HepG2 (cell line): Measurements from ENCODE around the gene ADPRH. TPM values are rescaled to one million over a fixed set of nuclear protein-coding genes. Genes with fewer than 3 reads are reported as not detected.
A peak's percentile ranks its signal among the peaks of the same experiment; 100 is the strongest.
"Not testable (repeated sequence)": the region's sequence is repeated elsewhere in the genome, so short reads cannot be mapped to it uniquely, and the experiment has no call there.

ENCODE experiments used
- ATAC-seq: fragments of 200-7000 bp; cut with Tn5 transposase; 3 replicates; pipeline ENCODE4 v1.9.1; 2020; ENCODE audit warnings: mild to moderate bottlenecking, moderate library complexity
- BruUV-seq: library from RNA; stranded (reverse); fragments of 400-500 nt; replicated peaks from 2 replicates; lab custom pipeline; 2021; lab: Mats Ljungman, UMichigan
- CTCF ChIA-PET: fragments of 300-600 bp; formaldehyde crosslinking; extraction: SDS; loops from one replicate; lab custom pipeline; 2021; ENCODE audit warnings: low total read pairs, inconsistent platforms, low intra/inter-chr PET ratio; lab: Yijun Ruan, JAX
- POLR2A ChIA-PET: fragments of 350-600 bp; sonication (Branson Sonifier 250); formaldehyde crosslinking; loops from one replicate; lab custom pipeline; 2020; ENCODE audit warnings: antibody characterized with exemption, inconsistent platforms; lab: Yijun Ruan, JAX
- DNase-seq: peaks from one replicate; pipeline ENCODE4 v3.0.0-alpha.2; 2015; ENCODE audit warnings: low spot score
- FAIRE-seq: peaks from 3 replicates; lab custom pipeline; 2011; peaks lifted over from hg19 to GRCh38; lab: Jason Lieb, UNC
- H2AFZ ChIP-seq: one replicate; pipeline ENCODE4 v1.6.1; 2011; ENCODE audit warnings: low read length, inconsistent platforms
- H3K27ac ChIP-seq: fragments of 300-600 bp; 3 replicates; pipeline ENCODE4 v1.8.0; 2011; ENCODE audit warnings: mixed run types, mild to moderate bottlenecking, mixed read lengths, low read length, inconsistent platforms; ENCODE audit not compliant: insufficient read depth; ENCODE audit errors: extremely low read length
- H3K27me3 ChIP-seq, 2 experiments: fragments of 200-600 bp in 1 of 2; 2 replicates in 1 of 2; 3 replicates in 1 of 2; pipeline versions ENCODE4 v1.6.0 to v1.8.0; 2011; ENCODE audit warnings: low read length in 2 of 2, mild to moderate bottlenecking in 2 of 2, moderate library complexity in 2 of 2, inconsistent platforms in 1 of 2; ENCODE audit not compliant: insufficient read depth in 2 of 2, control insufficient read depth in 1 of 2
- H3K36me3 ChIP-seq, 2 experiments: fragments of 200-600 bp in 1 of 2; replicated peaks in 1 of 2; 2 replicates in 1 of 2; 3 replicates in 1 of 2; pipeline versions ENCODE4 v1.5.1 to v1.8.0; 2011; ENCODE audit warnings: low read length in 2 of 2, inconsistent platforms in 1 of 2; ENCODE audit not compliant: insufficient read depth in 2 of 2, control insufficient read depth in 1 of 2
- H3K4me1 ChIP-seq: 2 replicates; pipeline ENCODE4 v1.5.1; 2012; ENCODE audit warnings: low read length, inconsistent platforms; ENCODE audit not compliant: insufficient read depth
- H3K4me2 ChIP-seq: 2 replicates; pipeline ENCODE4 v1.6.0; 2011; ENCODE audit warnings: low read depth, low read length, inconsistent platforms
- H3K4me3 ChIP-seq, 3 experiments: fragments of 200-600 bp in 1 of 3; sonication (generic), shearing (Covaris generic) in 1 of 3; replicated peaks in 1 of 3; 2 replicates each; pipeline ENCODE4 v1.5.1; 2011 to 2016; ENCODE audit warnings: low read length in 3 of 3, inconsistent platforms in 2 of 3, low read depth in 2 of 3, mild to moderate bottlenecking in 2 of 3, control low read depth in 1 of 3, mixed read lengths in 1 of 3; ENCODE audit not compliant: insufficient read depth in 1 of 3
- H3K79me2 ChIP-seq: one replicate; pipeline ENCODE4 v1.6.1; 2011; ENCODE audit warnings: low read length, inconsistent platforms; ENCODE audit not compliant: insufficient read depth
- H3K9ac ChIP-seq: 2 replicates; pipeline ENCODE4 v1.6.0; 2011; ENCODE audit warnings: mild to moderate bottlenecking, low read depth, low read length, inconsistent platforms; ENCODE audit not compliant: insufficient read depth
- H3K9me3 ChIP-seq: 2 replicates; pipeline ENCODE4 v1.5.1; 2012; ENCODE audit warnings: mild to moderate bottlenecking, low read length
- H4K20me1 ChIP-seq: 2 replicates; pipeline ENCODE4 v1.6.0; 2011; ENCODE audit warnings: inconsistent platforms, mild to moderate bottlenecking, low read length, moderate library complexity; ENCODE audit not compliant: insufficient read depth
- PLSCR1 ChIP-seq: sonication (generic); formaldehyde crosslinking; IDR thresholded peaks from 2 replicates; pipeline ENCODE4 v1.5.0; 2020; ENCODE audit warnings: missing genetic modification reagents, mild to moderate bottlenecking, borderline replicate concordance
- ZKSCAN1 ChIP-seq: fragments of 150-350 bp; IDR thresholded peaks from 2 replicates; pipeline ENCODE4 v1.6.1; 2014; ENCODE audit warnings: low read length
- WGBS: methylation state at CpG from one replicate; pipeline ENCODE4 v1.1.6; 2017; ENCODE audit warnings: low lambda C conversion rate; 5-methylcytosine and 5-hydroxymethylcytosine counted together
- in situ Hi-C: cut with HindIII; loops from 2 replicates; pipeline ENCODE4 v1.10.0; 2017; ENCODE audit warnings: low pct_unique_long_range_greater_than_20kb; ENCODE audit not compliant: extremely low pct_ligation_motif_present
- intact Hi-C: fragments of 100-400 bp; cut with micrococcal nuclease; formaldehyde crosslinking; loops from one replicate; pipeline ENCODE4 v1.10.0; 2022; ENCODE audit not compliant: unreplicated experiment
- polyA plus RNA-seq, 8 experiments: library from polyadenylated mRNA; depleted of rRNA in 3 of 8; stranded (reverse) in 7 of 8; unstranded in 1 of 8; fragments of >200 nt; fragmentation: Illumina TruSeq in 4 of 8; extraction: Trizol in 4 of 8; gene quantifications; 2 replicates each; pipeline versions ENCODE4 v1.2.1 to v1.2.3, GENCODE V29; 2011 to 2016; ENCODE audit warnings: low read depth in 4 of 8, missing spikeins in 1 of 8, mixed read lengths in 1 of 8; ENCODE audit not compliant: insufficient read depth in 1 of 8
- total RNA-seq, 5 experiments: library from RNA; depleted of rRNA; stranded (reverse); fragments of >200 nt; fragmentation: Illumina TruSeq; extraction: Trizol; gene quantifications; 2 replicates each; pipeline ENCODE4 v1.2.3, GENCODE V29; 2016; ENCODE audit warnings: low read depth in 1 of 5

The ADPRH gene
- total and polyA plus RNA-seq, 2 of the 13 experiments (the other 11 are each of a cell fraction or from before 2014, with no cell fraction given): 0.01 to 0.15 TPM

GRCh38 chr3:119592861-119593260 is 13.6 kb downstream of the ADPRH start (continued):
- no peak for TF ChIP-seq PLSCR1 (CRISPR knock-in tag)

DNA sequence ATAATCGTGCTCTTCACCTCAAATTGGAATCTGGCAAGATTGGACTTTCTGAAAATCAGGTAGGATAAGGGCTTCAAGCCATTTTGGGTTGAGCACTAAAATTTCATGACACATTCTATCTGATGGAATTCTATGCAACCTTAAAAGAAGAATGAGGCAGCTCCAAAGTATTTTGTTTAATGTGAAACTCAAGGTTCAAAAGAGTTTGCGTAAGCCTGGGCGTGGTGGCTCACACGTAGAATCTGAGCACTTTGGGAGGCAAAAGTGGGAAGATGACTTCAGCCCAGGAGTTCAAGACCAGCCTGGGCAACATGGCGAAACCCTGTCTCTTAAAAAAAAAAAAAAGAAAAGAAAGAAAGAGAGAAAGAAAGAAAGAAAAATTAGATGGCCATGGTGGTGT is 14.8 kb downstream of the ADPRH start:
- intact Hi-C loops: no loop called here
- DNase-seq: no peak
- Histone ChIP-seq H4K20me1 (no peaks in the 10 kb centered on the region), H3K27ac (no peak overlapping the region), H3K27me3 (peaks cover 0 to under 1% of the 10 kb centered on the region in 2 experiments; a peak in 1 of 5 replicates), H3K36me3 (no peaks in the 10 kb centered on the region), H3K9me3 (peaks cover 9% of the 10 kb centered on the region), H3K9ac (no peak overlapping the region), H3K4me1 (peaks cover 21% of the 10 kb centered on the region; the same call in 1 of the 2 replicates), H3K79me2 (no peaks in the 10 kb centered on the region), H3K4me2 (no peak overlapping the region), H2AFZ (no peak overlapping the region), H3K4me3 (no peak overlapping the region)
- no peak for TF ChIP-seq ZKSCAN1
- POLR2A ChIA-PET: no interaction called here
- BruUV-seq: no TSS peak
- CTCF ChIA-PET: no interaction called here
- FAIRE-seq: no peak
- in situ Hi-C loops: no loop called here
- ATAC-seq: no peak
- 44% methylated on average over 5 of the region's 5 CpGs for WGBS

GRCh38 chr3:119594929-119595328 is 15.6 kb downstream of the ADPRH start:
- intact Hi-C loops, FAIRE-seq: not testable (repeated sequence)

More at GRCh38 chr3:119594929-119595328, 15.6 kb downstream of the ADPRH start:
- in situ Hi-C loops, H3K27me3 ChIP-seq, H3K79me2 ChIP-seq, H4K20me1 ChIP-seq, H2AFZ ChIP-seq, H3K36me3 ChIP-seq, BruUV-seq, CTCF ChIA-PET, POLR2A ChIA-PET, DNase-seq, H3K4me3 ChIP-seq, H3K9ac ChIP-seq, H3K27ac ChIP-seq, H3K9me3 ChIP-seq, ATAC-seq: not testable (repeated sequence)
- H3K4me2 ChIP-seq: peak overlapping the region; percentile 72
- WGBS: 0% methylated on average over 1 of the region's 1 CpG
- peaks cover 21% of the 10 kb centered on the region; the same call in 1 of the 2 replicates for H3K4me1 ChIP-seq
